Pancreas (tissue), 10 donors: ENCODE results near the gene MAP2. TPM values are rescaled to one million over a fixed set of nuclear protein-coding genes. Genes with fewer than 3 reads are reported as not detected.

Experiments used
- ATAC-seq, 4 donors: fragments of 200-7000 bp; cut with Tn5 transposase; one replicate each; pipeline versions ENCODE4 v1.8.0 to v1.9.1; 2020; ENCODE audit warnings: mild to moderate bottlenecking in 4 of 4, moderate library complexity in 4 of 4
- DNase-seq, 6 donors: peaks; one replicate each; pipeline ENCODE4 v3.0.0-alpha.2; 2020
- FAIRE-seq: peaks from 2 replicates; lab custom pipeline; 2012; peaks lifted over from hg19 to GRCh38; lab: Jason Lieb, UNC
- H3K27ac ChIP-seq, 4 donors: fragments of 200-600 bp; sonication (generic); 1 replicate in 3 of 4; 2 replicates in 1 of 4; pipeline versions ENCODE4 v1.5.0 to v1.8.0; 2020
- H3K27me3 ChIP-seq, 4 donors: fragments of 200-600 bp; one replicate each; pipeline ENCODE4 v1.8.0; 2021
- H3K36me3 ChIP-seq, 3 donors: fragments of 200-600 bp; sonication (generic) in 1 of 3; one replicate each; pipeline versions ENCODE4 v1.5.0 to v1.8.0; 2020 to 2021
- H3K4me1 ChIP-seq, 3 donors: fragments of 200-600 bp; one replicate each; pipeline ENCODE4 v1.8.0; 2021
- H3K4me3 ChIP-seq, 4 donors: fragments of 200-600 bp; sonication (generic) in 2 of 4; one replicate each; pipeline versions ENCODE4 v1.5.0 to v1.8.0; 2020 to 2021
- H3K9me3 ChIP-seq, 4 donors: fragments of 200-600 bp; one replicate each; pipeline ENCODE4 v1.8.0; 2021
- WGBS, 2 donors: extraction: QIAGEN DNeasy Blood & Tissue Kit; methylation state at CpG; one replicate each; pipeline ENCODE4 v1.1.7; 2013; 5-methylcytosine and 5-hydroxymethylcytosine counted together
- intact Hi-C, 3 donors: fragments of 100-400 bp; cut with DNase I; formaldehyde crosslinking; loops; one replicate each; pipeline versions ENCODE4 v1.11.1 to v1.14.2; 2022
- polyA plus RNA-seq, 2 donors: library from polyadenylated mRNA; stranded (reverse); fragments of 200-250 nt; gene quantifications; one replicate each; pipeline ENCODE4 v1.2.3, GENCODE V29; 2013
- total RNA-seq, 6 donors: library from RNA; stranded (reverse); fragmentation: NEBNext Ultra II Directional in 4 of 6; extraction: Animal tissue kit (Norgen Biotek cat#: 25700) in 4 of 6; gene quantifications; one replicate each; pipeline versions ENCODE4 v1.2.1 to v1.2.4, GENCODE V29; 2021 to 2023
- TF ChIP-seq, protein P1 (sequence below), 4 donors: fragments of 200-600 bp; sonication (generic) in 3 of 4; IDR thresholded peaks; one replicate each; pipeline versions ENCODE4 v1.5.0 to v1.8.0; 2021; ENCODE audit warnings: antibody characterized with exemption in 4 of 4
- donor health status: healthy with polysubstance abuse.
- donor health status: DM: no; HTN: no; CAD: no; lungs with moderate emphysema.
- donor health status: DM: no; HTN: no; CAD: no.
- donor health status: control.
- donor health status: control.
- donor health status: Bipolar disorder and iron deficiency.
- donor health status: DM: yes; HTN: yes; CAD: no.
- donor health status: DM: no; HTN: no; CAD: no.
- donor health status: DM: no; HTN: no; CAD: no.
- donor health status: DM: yes; HTN: yes; CAD: no.

The MAP2 gene
- total and polyA plus RNA-seq, 8 donors, result 6.9 to 23.9 (median 11.2) TPM

DNA sequence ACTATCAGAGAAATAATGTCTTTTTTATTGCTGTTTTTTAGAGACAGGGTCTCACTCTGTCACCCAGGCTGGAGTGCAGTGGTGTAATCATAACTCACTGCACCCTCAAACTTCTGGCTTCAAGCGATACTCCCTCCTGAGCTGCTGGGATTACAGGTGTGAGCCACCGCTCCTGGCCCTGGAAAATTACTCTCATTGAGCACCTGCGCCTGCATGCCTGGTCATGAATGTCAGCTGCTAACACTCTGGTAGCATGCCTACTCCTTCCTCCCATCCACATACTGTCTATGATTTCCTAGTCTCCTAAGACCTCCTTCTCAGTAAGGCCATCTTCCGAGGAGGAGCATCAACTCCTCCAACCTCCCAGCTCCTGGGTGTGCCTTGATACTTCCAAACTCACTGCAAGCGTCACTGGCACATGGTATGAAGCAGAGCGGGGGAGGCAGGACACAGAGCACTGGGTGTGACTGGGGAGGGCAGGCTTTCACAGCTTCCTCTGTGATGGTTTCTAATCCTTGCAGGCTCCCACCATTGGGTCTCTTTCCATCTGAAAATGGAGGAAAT is 1.6 kb upstream of the MAP2 start:
- FAIRE-seq (no peak), ATAC-seq (no peak), DNase-seq (peak in 1 of 6 donors; percentile 9)
- Histone ChIP-seq H3K9me3 (no peaks in the 10 kb centered on the region), H3K27ac (no peak overlapping the region), H3K27me3 (no peaks in the 10 kb centered on the region), H3K36me3 (no peaks in the 10 kb centered on the region), H3K4me3 (no peak overlapping the region), H3K4me1 (peaks cover 0 to 5% (median 4%) of the 10 kb centered on the region in 3 donors)
- intact Hi-C loops, result loop anchor here in 2 of 3 donors (5.0 to 10.0 kb wide), 2 partner anchors 85 to 133 kb away; no protein-coding TSS in a partner anchor
- TF ChIP-seq, protein P1, sequence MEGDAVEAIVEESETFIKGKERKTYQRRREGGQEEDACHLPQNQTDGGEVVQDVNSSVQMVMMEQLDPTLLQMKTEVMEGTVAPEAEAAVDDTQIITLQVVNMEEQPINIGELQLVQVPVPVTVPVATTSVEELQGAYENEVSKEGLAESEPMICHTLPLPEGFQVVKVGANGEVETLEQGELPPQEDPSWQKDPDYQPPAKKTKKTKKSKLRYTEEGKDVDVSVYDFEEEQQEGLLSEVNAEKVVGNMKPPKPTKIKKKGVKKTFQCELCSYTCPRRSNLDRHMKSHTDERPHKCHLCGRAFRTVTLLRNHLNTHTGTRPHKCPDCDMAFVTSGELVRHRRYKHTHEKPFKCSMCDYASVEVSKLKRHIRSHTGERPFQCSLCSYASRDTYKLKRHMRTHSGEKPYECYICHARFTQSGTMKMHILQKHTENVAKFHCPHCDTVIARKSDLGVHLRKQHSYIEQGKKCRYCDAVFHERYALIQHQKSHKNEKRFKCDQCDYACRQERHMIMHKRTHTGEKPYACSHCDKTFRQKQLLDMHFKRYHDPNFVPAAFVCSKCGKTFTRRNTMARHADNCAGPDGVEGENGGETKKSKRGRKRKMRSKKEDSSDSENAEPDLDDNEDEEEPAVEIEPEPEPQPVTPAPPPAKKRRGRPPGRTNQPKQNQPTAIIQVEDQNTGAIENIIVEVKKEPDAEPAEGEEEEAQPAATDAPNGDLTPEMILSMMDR (IDR thresholded peaks at IDR 0.05), result no peak
- WGBS, 2 donors, result 89 to 90% methylated on average over 6 of the region's 6 CpGs

- Histone ChIP-seq H3K27me3 (no peaks in the 10 kb centered on the region), H3K4me3 (peak overlapping the region; percentile 55 to 72 (median 58)), H3K27ac (peak overlapping the region in 3 of 4 donors; percentile 39 to 69 (median 68)), H3K36me3 (no peaks in the 10 kb centered on the region), H3K9me3 (no peaks in the 10 kb centered on the region), H3K4me1 (peaks cover 0 to 5% (median 4%) of the 10 kb centered on the region in 3 donors)
- DNase-seq (peak; percentile 39 to 80 (median 62)), ATAC-seq (peak; percentile 54 to 74 (median 68)), FAIRE-seq (no peak)
- TF ChIP-seq, protein P1 (IDR thresholded peaks at IDR 0.05), result no peak
- intact Hi-C loops, result loop anchor here in 2 of 3 donors (5.0 to 10.0 kb wide), 2 partner anchors 87 to 131 kb away; no protein-coding TSS in a partner anchor
- WGBS, 2 donors, result 0 to 1% methylated on average over 26 to 28 of the region's 28 CpGs
Measured at GRCh38 chr2:209424199-209424701, 403 bp downstream of the MAP2 start.

- TF ChIP-seq, protein P1 (IDR thresholded peaks at IDR 0.05), result no peak
- H3K27me3 ChIP-seq, result no peaks in the 10 kb centered on the region
- no peaks in the 10 kb centered on the region for H3K9me3 ChIP-seq
- no peak for FAIRE-seq
- intact Hi-C loops, result loop anchor here in 2 of 3 donors (5.0 to 10.0 kb wide), 2 partner anchors 88 to 130 kb away; no protein-coding TSS in a partner anchor
- WGBS, 2 donors, result 3 to 7% methylated on average over 10 of the region's 10 CpGs
- H3K36me3 ChIP-seq, result no peaks in the 10 kb centered on the region
- H3K27ac ChIP-seq, result peak overlapping the region in 2 of 4 donors; percentile 68 to 69
- H3K4me1 ChIP-seq, result peaks cover 0 to 5% (median 4%) of the 10 kb centered on the region in 3 donors
- ATAC-seq, result no peak
- H3K4me3 ChIP-seq, result peak overlapping the region; percentile 55 to 72 (median 58)
- DNase-seq, result no peak
Measured at GRCh38 chr2:209424781-209425470, 1.1 kb downstream of the MAP2 start.

GRCh38 chr2:209425471-209426071 is 1.7 kb downstream of the MAP2 start:
- intact Hi-C loops, result loop anchor here in 2 of 3 donors (10.0 kb wide), 1 partner anchor 129 kb away; no protein-coding TSS in a partner anchor
- TF ChIP-seq, protein P1 (IDR thresholded peaks at IDR 0.05), result peak in 1 of 4 donors; percentile 33
- H3K9me3 ChIP-seq, result no peaks in the 10 kb centered on the region
- 29 to 34% methylated on average over 2 of the region's 2 CpGs for WGBS, 2 donors
- FAIRE-seq (peak; percentile 43), DNase-seq (peak in 3 of 6 donors; percentile 18 to 43 (median 36)), ATAC-seq (peak in 3 of 4 donors; percentile 56 to 69 (median 64))
- H3K4me1 ChIP-seq, result peaks cover 0 to 5% (median 4%) of the 10 kb centered on the region in 3 donors
- peak overlapping the region in 2 of 4 donors; percentile 8 to 69 for H3K27ac ChIP-seq
- H3K4me3 ChIP-seq, result peak overlapping the region in 2 of 4 donors; percentile 60 to 72
- no peaks in the 10 kb centered on the region for H3K27me3 ChIP-seq
- no peaks in the 10 kb centered on the region for H3K36me3 ChIP-seq
